GM12874 (cell line): Measurements from ENCODE around the gene TLL2.

Experiments used
- CTCF ChIP-seq: IDR thresholded peaks from 2 replicates; pipeline ENCODE4 v1.5.1; 2011; ENCODE audit warnings: low read depth, mild to moderate bottlenecking, control low read depth, low read length, moderate library complexity; ENCODE audit not compliant: insufficient read depth

The TLL2 gene

GRCh38 chr10:96352027-96352426, 161.7 kb downstream of the TLL2 start:
- TF ChIP-seq CTCF = no peak

- TF ChIP-seq CTCF = no peak
Observed at GRCh38 chr10:96346295-96346694, 167.4 kb downstream of the TLL2 start.

- TF ChIP-seq CTCF = no peak
Observed at GRCh38 chr10:96345222-96345621, 168.5 kb downstream of the TLL2 start.

- no peak for TF ChIP-seq CTCF
Observed at GRCh38 chr10:96344178-96344577, 169.5 kb downstream of the TLL2 start.

GRCh38 chr10:96342402-96342801, 171.3 kb downstream of the TLL2 start:
- TF ChIP-seq CTCF = no peak

- no peak for TF ChIP-seq CTCF
Observed at GRCh38 chr10:96341219-96342182, 172.2 kb downstream of the TLL2 start.

- peak; percentile 77 for TF ChIP-seq CTCF
Observed at GRCh38 chr10:96339956-96340904, 173.5 kb downstream of the TLL2 start.
